ENCODE results near the gene FSIP2.

FSIP2 gene, protein sequence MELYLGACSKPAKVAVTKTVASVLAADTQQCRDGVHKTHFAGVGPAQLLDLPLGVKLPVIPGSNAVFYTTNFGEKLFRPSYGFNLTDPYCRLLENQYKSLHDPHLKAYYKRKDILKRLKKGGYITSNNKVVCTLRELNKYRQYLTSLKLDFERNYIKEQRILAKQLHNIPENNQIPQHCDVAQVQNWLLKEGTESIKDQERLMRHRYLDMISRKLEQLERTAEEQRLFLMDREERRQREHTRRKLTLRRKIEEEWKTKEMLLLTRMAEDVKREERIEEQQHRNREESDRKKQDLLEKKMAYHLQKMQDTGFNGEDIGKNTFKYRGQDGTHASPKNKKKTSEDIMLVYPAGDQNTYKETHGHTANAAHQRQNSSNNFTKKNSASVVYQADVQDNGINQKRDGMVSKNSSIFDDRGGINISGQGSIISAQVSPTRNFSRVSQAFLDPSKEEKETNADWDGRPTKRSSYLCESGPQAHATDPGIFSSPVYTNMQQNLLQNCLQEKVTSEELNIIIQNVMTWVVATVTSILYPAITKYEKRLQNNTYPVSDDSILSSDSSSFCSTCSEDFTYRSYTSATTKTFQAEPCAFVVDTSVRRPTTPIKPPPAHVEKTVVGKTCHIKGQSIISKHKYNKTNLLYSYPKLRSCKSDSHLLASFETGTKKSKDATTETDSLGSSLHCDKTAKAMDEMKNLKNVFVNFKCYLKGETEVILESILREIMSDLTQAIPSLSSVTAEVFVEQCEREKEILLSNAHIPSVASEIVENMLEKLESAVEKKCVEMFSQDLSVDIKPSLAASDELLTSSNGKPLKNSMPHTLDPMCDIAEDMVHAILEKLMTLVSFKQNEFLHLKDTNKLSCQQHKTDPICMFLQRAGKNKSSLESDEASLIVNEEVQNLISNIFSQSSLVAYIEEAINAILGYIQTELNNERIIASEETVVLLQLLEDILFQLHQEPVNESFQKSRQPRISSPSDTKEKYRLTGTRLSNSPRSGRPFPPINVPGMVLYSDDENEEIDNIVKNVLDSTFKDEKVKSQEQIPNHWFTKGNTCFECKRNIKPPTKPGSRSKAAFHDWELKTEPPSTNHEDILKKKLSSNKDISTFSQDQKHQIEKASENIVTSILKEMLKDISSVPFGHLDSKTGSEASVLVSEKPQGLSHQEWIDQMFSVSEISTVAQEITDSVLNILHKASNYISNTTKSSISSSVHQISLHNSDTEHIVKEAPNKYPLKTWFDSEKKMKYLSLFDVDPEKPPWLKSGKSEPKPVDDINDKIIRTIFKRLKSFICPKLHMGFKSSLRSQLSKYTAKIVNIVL (N-terminal part only)

DNA sequence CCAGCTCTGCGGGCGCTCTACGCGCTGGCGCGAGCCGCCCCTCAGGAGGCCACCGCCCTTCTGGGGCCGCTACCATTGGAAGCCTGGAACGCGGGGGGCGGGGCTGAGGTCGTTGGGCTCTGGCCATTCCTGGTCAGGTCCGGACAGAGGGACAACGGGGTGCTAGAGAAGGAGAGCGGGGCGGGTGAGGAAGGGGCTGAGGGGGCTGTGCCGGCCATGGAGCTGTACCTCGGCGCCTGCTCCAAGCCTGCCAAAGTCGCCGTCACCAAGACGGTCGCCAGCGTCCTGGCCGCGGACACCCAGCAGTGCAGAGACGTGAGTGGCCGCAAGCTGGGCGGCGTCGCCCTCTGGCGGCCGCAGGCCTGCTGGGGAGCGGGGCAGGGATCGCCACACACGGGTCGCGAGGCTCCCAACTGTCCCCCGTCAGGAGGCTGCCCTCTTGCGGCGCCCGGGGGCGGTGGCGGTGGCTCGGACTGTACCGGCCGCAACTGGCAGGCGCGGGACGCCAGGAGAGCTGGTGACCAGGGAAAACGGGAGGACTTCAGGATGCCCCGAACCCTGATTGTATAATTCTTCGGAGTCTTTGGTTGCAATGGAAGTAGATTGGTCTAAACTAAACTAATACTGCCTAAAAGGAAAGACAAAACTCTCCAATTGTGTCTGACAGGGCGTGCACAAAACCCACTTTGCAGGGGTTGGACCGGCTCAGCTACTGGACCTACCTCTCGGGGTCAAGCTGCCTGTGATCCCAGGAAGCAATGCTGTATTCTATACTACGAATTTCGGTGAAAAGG is at the start of gene FSIP2:
TSS of gene FSIP2 (plus strand) at position 126 of the 794 bp plus-strand sequence. CDS start at position 217, 91 bp downstream.
- TF ChIP-seq, protein P1, sequence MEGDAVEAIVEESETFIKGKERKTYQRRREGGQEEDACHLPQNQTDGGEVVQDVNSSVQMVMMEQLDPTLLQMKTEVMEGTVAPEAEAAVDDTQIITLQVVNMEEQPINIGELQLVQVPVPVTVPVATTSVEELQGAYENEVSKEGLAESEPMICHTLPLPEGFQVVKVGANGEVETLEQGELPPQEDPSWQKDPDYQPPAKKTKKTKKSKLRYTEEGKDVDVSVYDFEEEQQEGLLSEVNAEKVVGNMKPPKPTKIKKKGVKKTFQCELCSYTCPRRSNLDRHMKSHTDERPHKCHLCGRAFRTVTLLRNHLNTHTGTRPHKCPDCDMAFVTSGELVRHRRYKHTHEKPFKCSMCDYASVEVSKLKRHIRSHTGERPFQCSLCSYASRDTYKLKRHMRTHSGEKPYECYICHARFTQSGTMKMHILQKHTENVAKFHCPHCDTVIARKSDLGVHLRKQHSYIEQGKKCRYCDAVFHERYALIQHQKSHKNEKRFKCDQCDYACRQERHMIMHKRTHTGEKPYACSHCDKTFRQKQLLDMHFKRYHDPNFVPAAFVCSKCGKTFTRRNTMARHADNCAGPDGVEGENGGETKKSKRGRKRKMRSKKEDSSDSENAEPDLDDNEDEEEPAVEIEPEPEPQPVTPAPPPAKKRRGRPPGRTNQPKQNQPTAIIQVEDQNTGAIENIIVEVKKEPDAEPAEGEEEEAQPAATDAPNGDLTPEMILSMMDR (conservative IDR thresholded peaks at IDR 0.05; ENCODE audit: low read depth, low read length) = peak; percentile 53
- peak within 1 kb of the TSS; percentile 56 for H3K4me3 ChIP-seq (ENCODE audit: low read depth, low read length)
- peak; percentile 45 for DNase-seq (ENCODE audit: low read depth)

DNA sequence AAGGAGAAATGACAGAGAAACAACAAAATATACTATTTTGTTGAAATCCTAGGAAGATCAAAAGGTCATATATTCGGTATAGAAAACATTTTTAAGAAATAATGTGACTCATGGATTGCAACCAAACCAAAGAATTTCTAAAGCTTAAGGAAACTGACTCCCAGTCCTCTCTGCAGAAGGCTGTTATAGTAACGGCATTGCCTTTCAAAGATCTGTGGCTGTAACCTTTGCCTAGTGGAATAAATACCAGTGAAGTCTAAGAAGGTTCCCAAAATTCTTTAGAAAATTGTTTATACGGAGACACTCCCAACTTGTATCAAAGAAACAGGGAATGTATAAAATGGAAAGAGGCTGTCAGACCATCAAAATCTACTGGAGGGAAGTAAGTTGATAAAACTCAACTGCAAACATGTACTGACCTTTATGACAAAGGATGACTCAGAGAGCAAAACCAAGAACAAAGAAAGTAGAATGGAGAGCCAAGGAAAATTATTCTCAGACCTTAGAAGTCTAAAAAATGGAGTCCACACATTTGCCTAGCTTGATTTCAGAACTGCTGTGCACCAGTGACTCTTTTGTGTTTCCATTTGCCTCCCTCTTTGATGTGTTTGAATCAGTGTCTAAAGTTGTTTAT is 48.6 kb upstream of the FSIP2 start:
- TF ChIP-seq, protein P1 (conservative IDR thresholded peaks at IDR 0.05; ENCODE audit: low read depth, low read length) = no peak
- H3K4me3 ChIP-seq (ENCODE audit: low read depth, low read length) = no peak overlapping the region
- DNase-seq (ENCODE audit: low read depth) = peak; percentile 3

DNA sequence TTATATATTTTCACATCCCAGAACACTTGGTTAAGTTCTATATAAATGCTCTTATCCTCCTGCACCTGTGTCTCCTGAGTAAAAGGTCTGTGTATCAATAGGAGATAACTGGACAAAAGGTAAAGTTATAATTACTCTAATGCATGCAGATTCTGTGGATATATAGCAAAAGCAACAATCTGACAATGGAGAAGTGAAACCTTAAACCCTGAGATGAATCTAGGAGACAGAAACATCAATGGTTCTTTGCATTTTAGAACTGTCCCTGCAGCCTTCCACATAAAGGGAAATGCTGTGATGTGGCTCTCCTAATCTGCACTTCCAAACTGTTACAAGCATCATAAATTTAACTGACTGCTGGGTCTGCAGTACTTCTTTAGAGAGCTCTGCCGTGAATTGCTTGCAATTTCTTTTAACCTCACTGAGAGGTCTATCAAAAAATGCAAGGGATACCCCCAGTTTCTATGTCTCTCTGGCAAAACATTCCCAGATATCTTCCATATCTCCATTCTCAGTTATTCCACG is 42.8 kb upstream of the FSIP2 start:
- no peak for DNase-seq (ENCODE audit: low read depth)
- H3K4me3 ChIP-seq (ENCODE audit: low read depth, low read length) = no peak overlapping the region
- TF ChIP-seq, protein P1 (conservative IDR thresholded peaks at IDR 0.05; ENCODE audit: low read depth, low read length) = no peak

DNA sequence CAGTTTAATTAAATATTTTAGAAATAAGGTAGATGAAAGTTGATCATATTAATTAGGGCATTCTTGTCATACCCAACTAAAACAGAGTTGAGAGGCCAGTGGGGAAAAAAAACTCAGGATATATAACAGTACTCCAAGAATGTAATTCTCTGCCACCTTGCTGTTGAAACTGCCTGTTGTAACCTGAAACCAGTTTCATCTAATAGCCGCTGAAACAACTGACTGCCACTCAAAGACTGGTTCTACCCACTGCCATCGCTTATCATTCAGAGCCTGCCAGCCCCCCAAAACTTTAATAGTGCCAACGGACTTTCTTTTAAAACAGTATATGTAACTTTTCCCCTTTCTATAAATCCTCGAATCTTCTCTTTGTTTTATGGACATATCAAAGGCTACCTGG is 37.7 kb upstream of the FSIP2 start:
- TF ChIP-seq, protein P1 (conservative IDR thresholded peaks at IDR 0.05; ENCODE audit: low read depth, low read length) = no peak
- no peak overlapping the region for H3K4me3 ChIP-seq (ENCODE audit: low read depth, low read length)
- DNase-seq (ENCODE audit: low read depth) = no peak

DNA sequence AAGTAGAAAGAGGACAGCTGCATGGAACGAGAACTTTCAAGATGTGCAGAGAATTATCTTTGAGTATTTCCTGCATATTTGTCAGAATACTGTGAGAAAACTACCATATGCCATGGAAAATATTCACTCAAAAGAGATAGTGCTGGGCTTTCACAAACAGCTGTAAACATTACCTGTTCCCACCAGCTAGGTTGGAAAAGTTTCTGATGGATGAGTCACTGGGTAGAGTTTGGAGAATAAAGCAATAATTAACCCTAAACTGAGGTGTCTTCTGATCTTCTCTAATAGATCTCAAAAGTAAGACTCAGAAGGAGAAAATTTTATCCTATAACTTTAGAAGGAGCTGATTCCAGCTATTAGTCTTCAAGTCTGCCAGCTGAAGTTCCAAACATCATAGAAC is 3.9 kb upstream of the FSIP2 start:
- DNase-seq (ENCODE audit: low read depth) = no peak
- TF ChIP-seq, protein P1 (conservative IDR thresholded peaks at IDR 0.05; ENCODE audit: low read depth, low read length) = no peak
- no peak overlapping the region for H3K4me3 ChIP-seq (ENCODE audit: low read depth, low read length)
